Activated CD8-positive, alpha-beta T cell treated with anti-CD3 and anti-CD28 coated beads for 36 hours (primary cell): Measurements from ENCODE around the gene NCOR1. TPM values are rescaled to one million over a fixed set of nuclear protein-coding genes. Genes with fewer than 3 reads are reported as not detected.
"Not testable (repeated sequence)": the region's sequence is repeated elsewhere in the genome, so short reads cannot be mapped to it uniquely, and the experiment has no call there.

Experiments used
- ATAC-seq: fragments of 200-7000 bp; cut with Tn5 transposase; one replicate; pipeline ENCODE4 v1.10.0; 2021; ENCODE audit warnings: mild to moderate bottlenecking, moderate library complexity
- CTCF ChIA-PET: fragments of 350-600 bp; sonication (Branson Sonifier 250); formaldehyde crosslinking; loops from one replicate; lab custom pipeline; 2021; ENCODE audit warnings: antibody characterized with exemption; lab: Charles Lee
- POLR2A ChIA-PET: fragments of 350-600 bp; sonication (Branson Sonifier 250); formaldehyde crosslinking; loops from one replicate; lab custom pipeline; 2021; ENCODE audit warnings: antibody characterized with exemption; lab: Charles Lee
- DNase-seq: peaks from one replicate; pipeline ENCODE4 v3.0.0-alpha.2; 2020
- H3K27ac Mint-ChIP-seq: one replicate; pipeline ENCODE4 v1.8.0; 2021; ENCODE audit warnings: mild to moderate bottlenecking, mixed read lengths
- H3K27me3 Mint-ChIP-seq: one replicate; pipeline ENCODE4 v1.8.0; 2021; ENCODE audit warnings: mixed read lengths
- H3K36me3 Mint-ChIP-seq: one replicate; pipeline ENCODE4 v1.8.0; 2021; ENCODE audit warnings: low read depth, mixed read lengths
- H3K4me1 Mint-ChIP-seq: one replicate; pipeline ENCODE4 v1.8.0; 2021; ENCODE audit warnings: low read depth, mixed read lengths
- H3K4me3 Mint-ChIP-seq: one replicate; pipeline ENCODE4 v1.8.0; 2021; ENCODE audit warnings: mild to moderate bottlenecking, moderate library complexity, mixed read lengths
- H3K9me3 Mint-ChIP-seq: one replicate; pipeline ENCODE4 v1.8.0; 2021; ENCODE audit warnings: mixed read lengths
- intact Hi-C: fragments of 100-400 bp; cut with micrococcal nuclease; formaldehyde crosslinking; loops from one replicate; pipeline ENCODE4 v1.10.0; 2022
- total RNA-seq, 2 experiments: library from RNA; stranded (reverse); gene quantifications; one replicate each; pipeline ENCODE4 v1.2.3, GENCODE V29; 2021
- TF ChIP-seq, protein P1 (sequence below): fragments of 200-600 bp; IDR thresholded peaks from one replicate; pipeline ENCODE4 v1.8.0; 2022; ENCODE audit warnings: antibody characterized with exemption, mild to moderate bottlenecking

Gene NCOR1
- total RNA-seq, 2 experiments from 2014 or later: 123 TPM

DNA sequence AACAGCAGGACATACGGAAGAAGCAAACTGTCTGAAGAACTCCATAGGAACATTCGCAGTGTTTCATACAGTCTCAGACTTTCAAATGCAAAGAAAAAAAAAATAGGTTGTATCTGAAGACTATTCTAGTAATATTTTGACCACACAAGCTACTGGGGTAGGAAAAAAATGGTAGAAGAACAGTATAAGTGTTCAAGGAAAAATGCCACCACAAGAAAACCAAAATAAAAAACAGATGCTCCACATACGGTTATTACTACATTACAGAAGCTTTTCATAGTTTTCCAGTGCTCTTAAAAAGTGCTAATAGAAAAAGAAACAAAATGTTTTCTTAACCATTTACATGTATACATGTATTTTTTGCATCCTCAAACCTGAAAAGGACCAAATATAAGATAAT is 3.7 kb downstream of the NCOR1 start:
- ChIA-PET CTCF (interaction anchor here (1.6 kb wide), 1 partner anchor 10 kb away, joined by 5 read pairs; no protein-coding TSS in a partner anchor), POLR2A (interaction anchor here (0.6 to 1.2 kb wide), 2 partner anchors 56 to 999 kb away, joined by 3 read pairs; no protein-coding TSS in a partner anchor)
- no peaks in the 10 kb centered on the region for H3K9me3 Mint-ChIP-seq
- no peak for ATAC-seq
- peaks cover 4% of the 10 kb centered on the region for H3K36me3 Mint-ChIP-seq
- TF ChIP-seq, protein P1, sequence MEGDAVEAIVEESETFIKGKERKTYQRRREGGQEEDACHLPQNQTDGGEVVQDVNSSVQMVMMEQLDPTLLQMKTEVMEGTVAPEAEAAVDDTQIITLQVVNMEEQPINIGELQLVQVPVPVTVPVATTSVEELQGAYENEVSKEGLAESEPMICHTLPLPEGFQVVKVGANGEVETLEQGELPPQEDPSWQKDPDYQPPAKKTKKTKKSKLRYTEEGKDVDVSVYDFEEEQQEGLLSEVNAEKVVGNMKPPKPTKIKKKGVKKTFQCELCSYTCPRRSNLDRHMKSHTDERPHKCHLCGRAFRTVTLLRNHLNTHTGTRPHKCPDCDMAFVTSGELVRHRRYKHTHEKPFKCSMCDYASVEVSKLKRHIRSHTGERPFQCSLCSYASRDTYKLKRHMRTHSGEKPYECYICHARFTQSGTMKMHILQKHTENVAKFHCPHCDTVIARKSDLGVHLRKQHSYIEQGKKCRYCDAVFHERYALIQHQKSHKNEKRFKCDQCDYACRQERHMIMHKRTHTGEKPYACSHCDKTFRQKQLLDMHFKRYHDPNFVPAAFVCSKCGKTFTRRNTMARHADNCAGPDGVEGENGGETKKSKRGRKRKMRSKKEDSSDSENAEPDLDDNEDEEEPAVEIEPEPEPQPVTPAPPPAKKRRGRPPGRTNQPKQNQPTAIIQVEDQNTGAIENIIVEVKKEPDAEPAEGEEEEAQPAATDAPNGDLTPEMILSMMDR: no peak
- intact Hi-C loops: no loop called here
- DNase-seq: no peak
- H3K27ac Mint-ChIP-seq: peak overlapping the region; percentile 49
- peaks cover 36% of the 10 kb centered on the region for H3K4me1 Mint-ChIP-seq
- H3K4me3 Mint-ChIP-seq: no peak overlapping the region
- no peaks in the 10 kb centered on the region for H3K27me3 Mint-ChIP-seq

GRCh38 chr17:16204763-16205162 is 10.6 kb downstream of the NCOR1 start:
- ATAC-seq, CTCF ChIA-PET, intact Hi-C loops, H3K36me3 Mint-ChIP-seq, H3K27me3 Mint-ChIP-seq, H3K4me3 Mint-ChIP-seq, POLR2A ChIA-PET, DNase-seq, H3K9me3 Mint-ChIP-seq: not testable (repeated sequence)
- H3K27ac Mint-ChIP-seq: peak overlapping the region; percentile 58
- peaks cover 58% of the 10 kb centered on the region for H3K4me1 Mint-ChIP-seq

DNA sequence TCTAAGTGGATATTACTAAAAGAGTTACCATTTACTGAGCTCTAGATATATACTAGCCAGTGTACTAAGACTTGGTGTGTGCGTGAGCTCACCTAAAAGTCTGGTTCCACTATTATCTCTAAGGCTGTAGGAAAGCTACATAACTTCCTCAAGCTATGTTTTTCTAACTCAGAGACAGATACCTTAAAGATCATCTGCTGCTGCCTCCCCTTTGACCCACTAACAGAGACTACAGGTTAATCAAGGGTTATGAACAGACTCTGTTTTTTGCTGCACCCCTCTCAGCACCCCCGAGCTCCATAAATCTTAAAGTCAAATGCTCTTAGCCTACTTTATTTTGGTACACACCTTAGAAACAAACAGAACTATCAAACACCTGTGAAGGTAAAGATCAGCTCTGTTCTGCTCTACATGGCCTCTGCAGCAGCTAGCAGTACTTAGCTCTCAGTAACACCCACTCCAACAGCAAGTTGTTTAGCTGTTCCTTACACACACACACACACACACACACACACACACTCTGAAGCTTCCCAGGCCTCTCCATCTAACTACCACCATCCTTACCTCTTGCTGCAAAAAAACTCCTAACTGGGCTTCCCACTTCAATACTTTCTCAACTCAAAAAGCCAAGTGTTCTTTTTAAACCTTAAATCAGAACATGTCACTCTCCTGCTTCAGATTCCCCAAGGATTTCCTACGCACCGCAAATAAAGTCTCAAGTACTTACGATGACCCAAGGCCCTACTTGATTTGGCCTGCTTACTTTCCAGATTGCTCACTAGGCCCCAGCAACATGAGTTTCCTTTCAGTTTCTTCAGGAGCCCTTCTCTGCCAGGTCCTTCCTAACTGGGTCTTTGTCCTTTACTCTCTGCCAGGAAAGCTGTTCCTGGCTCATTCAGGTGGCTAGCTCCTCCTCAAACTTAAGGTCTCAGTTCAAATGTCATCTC is 12.5 kb downstream of the NCOR1 start:
- Mint-ChIP-seq H3K4me3 (peak overlapping the region; percentile 38), H3K27ac (peak overlapping the region; percentile 92), H3K4me1 (peaks cover 64% of the 10 kb centered on the region)
- H3K36me3 Mint-ChIP-seq, CTCF ChIA-PET, H3K27me3 Mint-ChIP-seq, H3K9me3 Mint-ChIP-seq, ATAC-seq, DNase-seq, intact Hi-C loops: not testable (repeated sequence)
- POLR2A ChIA-PET: interaction anchor here (1.0 kb wide), 1 partner anchor 23 kb away, joined by 3 read pairs; no protein-coding TSS in a partner anchor

DNA sequence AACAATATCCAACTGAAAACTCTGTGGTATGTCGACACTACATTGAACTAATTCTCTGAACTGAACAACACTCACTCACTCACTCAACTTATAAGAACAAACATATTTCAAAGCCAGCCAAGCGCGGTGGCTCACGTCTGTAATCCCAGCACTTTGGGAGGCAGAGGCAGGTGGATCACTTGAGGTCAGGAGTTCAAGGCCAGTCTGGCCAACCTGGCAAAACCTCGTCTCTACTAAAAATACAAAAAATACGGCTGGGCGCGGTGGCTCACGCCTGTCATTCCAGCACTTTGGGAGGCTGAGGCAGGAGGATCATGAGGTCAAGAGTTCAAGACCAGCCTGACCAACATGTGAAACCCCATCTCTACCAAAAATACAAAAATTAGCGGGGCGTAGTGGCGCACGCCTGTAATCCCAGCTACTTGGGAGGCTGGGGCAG is 13.6 kb downstream of the NCOR1 start:
- H3K4me3 Mint-ChIP-seq, DNase-seq, POLR2A ChIA-PET, H3K27me3 Mint-ChIP-seq, H3K9me3 Mint-ChIP-seq, intact Hi-C loops, CTCF ChIA-PET, ATAC-seq: not testable (repeated sequence)
- H3K4me1 Mint-ChIP-seq: peaks cover 61% of the 10 kb centered on the region
- peaks cover 15% of the 10 kb centered on the region for H3K36me3 Mint-ChIP-seq
- H3K27ac Mint-ChIP-seq: peak overlapping the region; percentile 34

- TF ChIP-seq, protein P1: no peak
- CTCF ChIA-PET: interaction anchor here (0.6 kb wide), 1 partner anchor 49 kb away, joined by 4 read pairs; no protein-coding TSS in a partner anchor
- intact Hi-C loops: no loop called here
- Mint-ChIP-seq H3K27me3 (no peaks in the 10 kb centered on the region), H3K4me1 (peaks cover 52% of the 10 kb centered on the region), H3K27ac (peak overlapping the region; percentile 70), H3K4me3 (peak overlapping the region; percentile 4), H3K9me3 (no peaks in the 10 kb centered on the region), H3K36me3 (peaks cover 17% of the 10 kb centered on the region)
- no peak for ATAC-seq
- POLR2A ChIA-PET: no interaction called here
- DNase-seq: no peak
Observed at GRCh38 chr17:16199093-16199492, 16.2 kb downstream of the NCOR1 start.

DNA sequence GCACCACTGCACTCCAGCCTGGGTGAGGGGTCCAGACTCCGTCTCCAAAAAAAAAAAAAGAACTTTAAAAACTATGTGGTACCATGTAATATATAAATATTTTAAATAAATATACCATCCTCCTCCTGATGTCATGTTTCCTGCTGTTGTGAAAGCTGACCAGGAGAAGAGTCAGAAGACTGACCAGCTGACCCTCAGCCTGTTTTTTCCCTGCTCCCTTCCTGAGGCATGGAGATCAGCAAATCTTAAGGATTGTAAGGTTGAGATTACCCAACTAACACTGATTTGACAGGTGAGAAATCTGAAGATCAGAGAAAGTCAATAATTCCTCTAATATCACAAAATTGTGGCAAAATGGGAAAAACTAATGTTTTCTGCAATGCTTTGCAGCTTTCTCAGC is 18.1 kb downstream of the NCOR1 start:
- POLR2A ChIA-PET: no interaction called here

GRCh38 chr17:16194307-16194835 is 21.0 kb downstream of the NCOR1 start:
- POLR2A ChIA-PET, intact Hi-C loops, H3K4me3 Mint-ChIP-seq, CTCF ChIA-PET, H3K27me3 Mint-ChIP-seq, DNase-seq, H3K9me3 Mint-ChIP-seq, ATAC-seq: not testable (repeated sequence)
- Mint-ChIP-seq H3K4me1 (peaks cover 31% of the 10 kb centered on the region), H3K36me3 (peaks cover 37% of the 10 kb centered on the region), H3K27ac (peak overlapping the region; percentile 48)

More for the DNA sequence above, 18.1 kb downstream of the NCOR1 start:
- Mint-ChIP-seq H3K36me3 (peaks cover 27% of the 10 kb centered on the region), H3K4me1 (peaks cover 39% of the 10 kb centered on the region), H3K27me3 (no peaks in the 10 kb centered on the region), H3K4me3 (no peak overlapping the region), H3K9me3 (no peaks in the 10 kb centered on the region), H3K27ac (no peak overlapping the region)
- ATAC-seq (no peak), DNase-seq (no peak)
- TF ChIP-seq, protein P1: no peak
- intact Hi-C loops: no loop called here
- CTCF ChIA-PET: no interaction called here
